Right lobe of liver (tissue), 4 donors: ENCODE results near the gene BIN1.

Experiments
- POLR2A ChIP-seq: fragments of 450-650 bp; IDR thresholded peaks from one replicate; pipeline ENCODE4 v1.6.1; 2017; ENCODE audit warnings: antibody characterized with exemption, mild to moderate bottlenecking
- TF ChIP-seq, protein P1 (sequence below), 4 donors: fragments of 200-600 bp in 3 of 4; fragments of 450-650 bp in 1 of 4; IDR thresholded peaks; one replicate each; pipeline versions ENCODE4 v1.5.1 to v1.8.0; 2016 to 2022; ENCODE audit warnings: antibody characterized with exemption in 4 of 4, mild to moderate bottlenecking in 2 of 4
- donor health status: DM: no; HTN: no; CAD: no.
- donor health status: DM: no; HTN: no; CAD: no.
- donor health status: DM: no; HTN: yes; CAD: no.

- TF ChIP-seq, protein P1, sequence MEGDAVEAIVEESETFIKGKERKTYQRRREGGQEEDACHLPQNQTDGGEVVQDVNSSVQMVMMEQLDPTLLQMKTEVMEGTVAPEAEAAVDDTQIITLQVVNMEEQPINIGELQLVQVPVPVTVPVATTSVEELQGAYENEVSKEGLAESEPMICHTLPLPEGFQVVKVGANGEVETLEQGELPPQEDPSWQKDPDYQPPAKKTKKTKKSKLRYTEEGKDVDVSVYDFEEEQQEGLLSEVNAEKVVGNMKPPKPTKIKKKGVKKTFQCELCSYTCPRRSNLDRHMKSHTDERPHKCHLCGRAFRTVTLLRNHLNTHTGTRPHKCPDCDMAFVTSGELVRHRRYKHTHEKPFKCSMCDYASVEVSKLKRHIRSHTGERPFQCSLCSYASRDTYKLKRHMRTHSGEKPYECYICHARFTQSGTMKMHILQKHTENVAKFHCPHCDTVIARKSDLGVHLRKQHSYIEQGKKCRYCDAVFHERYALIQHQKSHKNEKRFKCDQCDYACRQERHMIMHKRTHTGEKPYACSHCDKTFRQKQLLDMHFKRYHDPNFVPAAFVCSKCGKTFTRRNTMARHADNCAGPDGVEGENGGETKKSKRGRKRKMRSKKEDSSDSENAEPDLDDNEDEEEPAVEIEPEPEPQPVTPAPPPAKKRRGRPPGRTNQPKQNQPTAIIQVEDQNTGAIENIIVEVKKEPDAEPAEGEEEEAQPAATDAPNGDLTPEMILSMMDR (IDR thresholded peaks at IDR 0.05) = no peak
- no peak for TF ChIP-seq POLR2A
Measured at GRCh38 chr2:127146820-127147502, 40.0 kb upstream of the BIN1 start.
